Glutamatergic neuron (in vitro differentiated cells): ENCODE results near the gene PLEKHA6. TPM values are rescaled to one million over a fixed set of nuclear protein-coding genes. Genes with fewer than 3 reads are reported as not detected.

Experiments
- DNase-seq: peaks from one replicate; pipeline ENCODE4 v3.0.0; 2022
- H3K27ac Mint-ChIP-seq: one replicate; pipeline ENCODE4 v1.8.0; 2020; ENCODE audit warnings: mild to moderate bottlenecking, mixed read lengths, inconsistent platforms; ENCODE audit not compliant: unreplicated experiment
- H3K27me3 Mint-ChIP-seq: one replicate; pipeline ENCODE4 v1.8.0; 2020; ENCODE audit warnings: mild to moderate bottlenecking, moderate library complexity, mixed read lengths, inconsistent platforms; ENCODE audit not compliant: unreplicated experiment
- H3K36me3 Mint-ChIP-seq: one replicate; pipeline ENCODE4 v1.8.0; 2020; ENCODE audit warnings: mild to moderate bottlenecking, mixed read lengths, inconsistent platforms; ENCODE audit not compliant: unreplicated experiment
- H3K4me1 Mint-ChIP-seq: one replicate; pipeline ENCODE4 v1.8.0; 2020; ENCODE audit warnings: mild to moderate bottlenecking, low read depth, mixed read lengths, inconsistent platforms; ENCODE audit not compliant: unreplicated experiment
- H3K4me3 Mint-ChIP-seq: one replicate; pipeline ENCODE4 v1.8.0; 2020; ENCODE audit warnings: mild to moderate bottlenecking, mixed read lengths, inconsistent platforms; ENCODE audit not compliant: unreplicated experiment
- H3K9me3 Mint-ChIP-seq: one replicate; pipeline ENCODE4 v1.8.0; 2020; ENCODE audit warnings: mild to moderate bottlenecking, moderate library complexity, mixed read lengths, inconsistent platforms; ENCODE audit not compliant: unreplicated experiment
- total RNA-seq: library from RNA; stranded (reverse); fragmentation: NEBNext Ultra II Directional; extraction: Animal tissue kit (Norgen Biotek cat#: 25700); gene quantifications from one replicate; pipeline ENCODE4 v1.2.1, GENCODE V29; 2021; ENCODE audit not compliant: unreplicated experiment
- TF ChIP-seq, protein P1 (sequence below): fragments of 200-600 bp; sonication (generic); IDR thresholded peaks from one replicate; pipeline ENCODE4 v1.5.0; 2021; ENCODE audit not compliant: partially characterized antibody, unreplicated experiment

Gene PLEKHA6
- total RNA-seq, 1 donor from 2014 or later: 72.7 TPM

GRCh38 chr1:204211046-204211445 is 148.7 kb downstream of the PLEKHA6 start:
- no peak overlapping the region for H3K4me3 Mint-ChIP-seq
- peaks cover 6% of the 10 kb centered on the region for H3K27me3 Mint-ChIP-seq
- H3K4me1 Mint-ChIP-seq: peaks cover 10% of the 10 kb centered on the region
- no peak for DNase-seq
- H3K9me3 Mint-ChIP-seq: peaks cover 3% of the 10 kb centered on the region
- H3K36me3 Mint-ChIP-seq: no peaks in the 10 kb centered on the region
- TF ChIP-seq, protein P1, sequence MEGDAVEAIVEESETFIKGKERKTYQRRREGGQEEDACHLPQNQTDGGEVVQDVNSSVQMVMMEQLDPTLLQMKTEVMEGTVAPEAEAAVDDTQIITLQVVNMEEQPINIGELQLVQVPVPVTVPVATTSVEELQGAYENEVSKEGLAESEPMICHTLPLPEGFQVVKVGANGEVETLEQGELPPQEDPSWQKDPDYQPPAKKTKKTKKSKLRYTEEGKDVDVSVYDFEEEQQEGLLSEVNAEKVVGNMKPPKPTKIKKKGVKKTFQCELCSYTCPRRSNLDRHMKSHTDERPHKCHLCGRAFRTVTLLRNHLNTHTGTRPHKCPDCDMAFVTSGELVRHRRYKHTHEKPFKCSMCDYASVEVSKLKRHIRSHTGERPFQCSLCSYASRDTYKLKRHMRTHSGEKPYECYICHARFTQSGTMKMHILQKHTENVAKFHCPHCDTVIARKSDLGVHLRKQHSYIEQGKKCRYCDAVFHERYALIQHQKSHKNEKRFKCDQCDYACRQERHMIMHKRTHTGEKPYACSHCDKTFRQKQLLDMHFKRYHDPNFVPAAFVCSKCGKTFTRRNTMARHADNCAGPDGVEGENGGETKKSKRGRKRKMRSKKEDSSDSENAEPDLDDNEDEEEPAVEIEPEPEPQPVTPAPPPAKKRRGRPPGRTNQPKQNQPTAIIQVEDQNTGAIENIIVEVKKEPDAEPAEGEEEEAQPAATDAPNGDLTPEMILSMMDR: no peak
- H3K27ac Mint-ChIP-seq: no peak overlapping the region

DNA sequence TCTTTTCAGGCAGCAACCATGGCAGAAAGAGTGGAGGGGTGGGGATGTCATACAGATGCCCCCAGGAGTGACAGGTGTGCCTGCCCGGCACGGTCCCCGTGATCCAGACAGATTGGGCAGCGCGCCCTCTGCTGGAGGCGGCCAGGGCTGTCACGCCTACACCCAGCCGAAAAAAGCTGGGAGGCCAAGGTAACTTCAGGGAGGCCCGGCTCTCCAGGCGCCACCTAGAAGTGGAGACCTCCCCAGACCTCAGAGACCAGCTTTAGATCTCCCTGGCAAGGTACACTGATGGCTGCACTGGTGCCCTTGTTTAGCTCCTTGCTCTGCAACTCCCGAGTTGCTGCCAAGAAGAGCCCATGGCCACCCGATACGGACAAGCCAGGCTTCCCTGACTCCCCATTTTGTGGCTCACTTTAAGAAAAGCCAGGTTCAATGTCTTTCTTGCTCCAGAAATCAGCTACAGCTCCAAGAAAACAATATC is 152.6 kb downstream of the PLEKHA6 start:
- no peaks in the 10 kb centered on the region for H3K36me3 Mint-ChIP-seq
- TF ChIP-seq, protein P1: peak; percentile 95
- peaks cover 3% of the 10 kb centered on the region for H3K27me3 Mint-ChIP-seq
- no peak overlapping the region for H3K4me3 Mint-ChIP-seq
- H3K4me1 Mint-ChIP-seq: peaks cover 6% of the 10 kb centered on the region
- H3K9me3 Mint-ChIP-seq: no peaks in the 10 kb centered on the region
- DNase-seq: peak; percentile 88
- no peak overlapping the region for H3K27ac Mint-ChIP-seq

DNA sequence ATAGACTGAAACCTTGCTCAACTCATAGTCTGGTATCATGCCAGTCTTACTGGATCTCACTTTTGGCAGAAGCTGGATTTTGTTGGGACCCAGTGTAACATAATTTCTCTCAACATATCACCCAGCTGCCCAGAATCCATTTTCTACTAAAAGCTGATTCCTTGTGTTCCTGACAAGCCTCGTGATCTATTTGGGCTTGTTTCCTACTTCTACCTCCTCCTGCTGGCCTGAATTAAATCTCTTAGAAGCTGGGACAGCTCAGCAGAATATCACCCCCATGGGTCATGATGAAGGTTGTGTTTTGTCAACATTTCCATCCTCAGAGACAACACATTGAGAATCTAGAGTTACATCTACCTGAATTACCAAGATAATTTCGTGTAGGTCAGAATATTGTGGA is 153.6 kb downstream of the PLEKHA6 start:
- DNase-seq: no peak
- Mint-ChIP-seq H3K27me3 (peaks cover 3% of the 10 kb centered on the region), H3K27ac (no peak overlapping the region), H3K4me1 (peaks cover 6% of the 10 kb centered on the region), H3K9me3 (no peaks in the 10 kb centered on the region), H3K36me3 (no peaks in the 10 kb centered on the region), H3K4me3 (no peak overlapping the region)
- TF ChIP-seq, protein P1: no peak

GRCh38 chr1:204205486-204205885 is 154.2 kb downstream of the PLEKHA6 start:
- Mint-ChIP-seq H3K4me3 (no peak overlapping the region), H3K27me3 (peaks cover 3% of the 10 kb centered on the region), H3K27ac (no peak overlapping the region), H3K9me3 (no peaks in the 10 kb centered on the region), H3K4me1 (peaks cover 6% of the 10 kb centered on the region), H3K36me3 (no peaks in the 10 kb centered on the region)
- DNase-seq: no peak
- TF ChIP-seq, protein P1: no peak

DNA sequence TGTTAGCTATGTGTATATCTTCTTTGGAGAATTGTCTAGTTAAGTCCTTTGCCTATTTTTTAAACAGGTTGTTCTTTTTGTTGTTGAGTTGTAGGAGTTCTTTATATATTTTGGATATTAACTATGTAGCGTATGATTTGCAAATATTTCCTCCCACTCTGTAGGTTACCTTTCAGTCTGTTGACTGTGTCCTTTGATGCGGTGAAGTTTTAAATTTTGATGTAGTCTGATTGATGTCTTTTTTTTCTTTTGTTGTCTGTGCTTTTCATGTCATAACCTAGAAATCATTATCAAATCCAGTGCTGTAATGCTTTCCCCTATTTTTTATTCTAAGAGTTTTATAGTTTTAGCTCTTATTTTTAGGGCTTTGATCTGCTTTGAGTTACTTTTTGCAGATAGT is 154.8 kb downstream of the PLEKHA6 start:
- Mint-ChIP-seq H3K4me1 (peaks cover 6% of the 10 kb centered on the region), H3K27ac (no peak overlapping the region), H3K4me3 (no peak overlapping the region), H3K27me3 (peaks cover 3% of the 10 kb centered on the region), H3K9me3 (no peaks in the 10 kb centered on the region), H3K36me3 (no peaks in the 10 kb centered on the region)
- TF ChIP-seq, protein P1: no peak
- no peak for DNase-seq
